Endodermal cell (in vitro differentiated cells): ENCODE measurements around the gene RPRD2. TPM values are rescaled to one million over a fixed set of nuclear protein-coding genes. Genes with fewer than 3 reads are reported as not detected.
"Not testable (repeated sequence)": the region's sequence is repeated elsewhere in the genome, so short reads cannot be mapped to it uniquely, and the experiment has no call there.

ENCODE experiments used
- DNase-seq: peaks from one replicate; pipeline ENCODE4 v3.0.0-alpha.2; 2017
- H3K27ac ChIP-seq: 2 replicates; pipeline ENCODE4 v1.5.1; 2013; ENCODE audit warnings: mild to moderate bottlenecking, low read depth, low read length, moderate library complexity
- H3K27me3 ChIP-seq: 2 replicates; pipeline ENCODE4 v1.6.1; 2013; ENCODE audit warnings: mild to moderate bottlenecking, low read length, moderate library complexity; ENCODE audit not compliant: insufficient read depth, control insufficient read depth, poor library complexity, severe bottlenecking
- H3K36me3 ChIP-seq: 2 replicates; pipeline ENCODE4 v1.7.0; 2013; ENCODE audit warnings: mild to moderate bottlenecking, low read length, moderate library complexity; ENCODE audit not compliant: control insufficient read depth, insufficient read depth
- H3K4me1 ChIP-seq: one replicate; pipeline ENCODE4 v1.7.0; 2013; ENCODE audit warnings: low read length; ENCODE audit not compliant: control insufficient read depth, insufficient read depth
- H3K4me3 ChIP-seq: 2 replicates; pipeline ENCODE4 v1.5.1; 2013; ENCODE audit warnings: mild to moderate bottlenecking, low read length, moderate library complexity
- H3K9ac ChIP-seq: 2 replicates; pipeline ENCODE4 v1.6.1; 2013; ENCODE audit warnings: mild to moderate bottlenecking, low read length, moderate library complexity; ENCODE audit not compliant: poor library complexity, severe bottlenecking; ENCODE audit errors: extremely low read depth
- H3K9me3 ChIP-seq: 2 replicates; pipeline ENCODE4 v1.6.1; 2013; ENCODE audit warnings: mild to moderate bottlenecking, low read length, moderate library complexity; ENCODE audit not compliant: control insufficient read depth
- H3K27ac Mint-ChIP-seq: 2 replicates; pipeline ENCODE4 v1.8.0; 2020; ENCODE audit warnings: mixed read lengths
- H3K27me3 Mint-ChIP-seq: 2 replicates; pipeline ENCODE4 v1.8.0; 2021; ENCODE audit warnings: mild to moderate bottlenecking, mixed read lengths; ENCODE audit not compliant: insufficient read depth
- H3K36me3 Mint-ChIP-seq: 2 replicates; pipeline ENCODE4 v1.8.0; 2020; ENCODE audit warnings: low read depth, mixed read lengths
- H3K4me1 Mint-ChIP-seq: 2 replicates; pipeline ENCODE4 v1.8.0; 2020; ENCODE audit warnings: mixed read lengths
- H3K4me3 Mint-ChIP-seq: 2 replicates; pipeline ENCODE4 v1.8.0; 2020; ENCODE audit warnings: mild to moderate bottlenecking, moderate library complexity, mixed read lengths
- H3K9me3 Mint-ChIP-seq: 2 replicates; pipeline ENCODE4 v1.8.0; 2020; ENCODE audit warnings: mild to moderate bottlenecking, mixed read lengths
- CTCF ChIP-seq: fragments of 200-600 bp; sonication (generic); conservative IDR thresholded peaks from 2 replicates; pipeline ENCODE4 v1.5.0; 2021; ENCODE audit warnings: antibody characterized with exemption, mild to moderate bottlenecking
- WGBS, 2 experiments: methylation state at CpG; one replicate each; pipeline versions ENCODE4 v1.1.5 to v1.1.7; 2013; ENCODE audit warnings: missing lambda C conversion rate in 2 of 2, mixed read lengths in 1 of 2; ENCODE audit not compliant: insufficient coverage in 1 of 2, insufficient read length in 1 of 2; 5-methylcytosine and 5-hydroxymethylcytosine counted together
- total RNA-seq, 2 donors: library from RNA; stranded (reverse); fragmentation: NEBNext Ultra II Directional in 1 of 2; extraction: Animal tissue kit (Norgen Biotek cat#: 25700) in 1 of 2; gene quantifications; 2 replicates in 1 of 2; 3 replicates in 1 of 2; pipeline ENCODE4 v1.2.1, GENCODE V29; 2021

Gene RPRD2
- total RNA-seq, 2 donors from 2014 or later = 33.1 to 35.9 TPM

DNA sequence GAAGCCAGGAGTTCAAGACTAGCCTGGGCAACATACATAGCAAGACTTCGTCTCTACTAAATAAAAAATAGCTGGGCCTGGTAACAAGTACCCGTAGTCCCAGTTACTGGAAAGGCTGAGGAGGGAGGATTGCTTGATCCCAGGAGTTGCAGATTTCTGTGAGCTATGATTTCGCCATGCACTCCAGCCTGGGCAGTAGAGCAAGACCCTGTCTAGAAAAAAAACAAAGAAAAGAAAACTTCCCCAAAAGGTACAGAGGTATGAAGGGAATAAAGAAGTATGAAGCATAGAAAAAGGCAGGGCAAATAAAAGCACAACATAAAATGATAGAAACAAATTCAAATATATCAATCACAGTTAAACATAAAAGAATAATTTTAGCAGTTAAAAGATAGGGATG lies 28.7 kb downstream of the RPRD2 start:
- no peak overlapping the region for H3K4me3 ChIP-seq
- H3K36me3 ChIP-seq = no peaks in the 10 kb centered on the region
- WGBS, 2 experiments = 76 to 100% methylated on average over 2 to 3 of the region's 3 CpGs
- no peak for TF ChIP-seq CTCF
- peaks cover 12% of the 10 kb centered on the region for H3K4me1 Mint-ChIP-seq
- H3K9ac ChIP-seq = no peak overlapping the region
- peaks cover 8% of the 10 kb centered on the region for H3K4me1 ChIP-seq
- H3K27me3 Mint-ChIP-seq = no peaks in the 10 kb centered on the region
- H3K4me3 Mint-ChIP-seq = no peak overlapping the region
- no peak overlapping the region for H3K27ac ChIP-seq
- H3K27me3 ChIP-seq = no peaks in the 10 kb centered on the region
- peaks cover 12% of the 10 kb centered on the region for H3K9me3 ChIP-seq
- no peak overlapping the region for H3K27ac Mint-ChIP-seq
- peaks cover 17% of the 10 kb centered on the region for H3K9me3 Mint-ChIP-seq
- no peak for DNase-seq
- H3K36me3 Mint-ChIP-seq = peaks cover 19% of the 10 kb centered on the region

GRCh38 chr1:150395115-150395514 lies 31.2 kb downstream of the RPRD2 start:
- DNase-seq, H3K36me3 ChIP-seq, H3K27ac Mint-ChIP-seq, H3K9ac ChIP-seq, H3K27me3 Mint-ChIP-seq, H3K4me3 Mint-ChIP-seq, H3K4me3 ChIP-seq, H3K27me3 ChIP-seq, H3K4me1 Mint-ChIP-seq, H3K27ac ChIP-seq, H3K4me1 ChIP-seq: not testable (repeated sequence)
- WGBS, 2 experiments = 100% methylated on average over 1 of the region's 2 CpGs; no CpG with 5 or more reads in 1 of the 2 experiments
- peaks cover 18% of the 10 kb centered on the region for H3K9me3 ChIP-seq
- H3K36me3 Mint-ChIP-seq = peaks cover 27% of the 10 kb centered on the region
- H3K9me3 Mint-ChIP-seq = peaks cover 23% of the 10 kb centered on the region

- Mint-ChIP-seq H3K4me1 (no peaks in the 10 kb centered on the region), H3K27ac (no peak overlapping the region), H3K9me3 (peaks cover 23% of the 10 kb centered on the region), H3K36me3 (peaks cover 31% of the 10 kb centered on the region), H3K4me3 (no peak overlapping the region), H3K27me3 (no peaks in the 10 kb centered on the region)
- no peak for TF ChIP-seq CTCF
- H3K9ac ChIP-seq = no peak overlapping the region
- no peaks in the 10 kb centered on the region for H3K36me3 ChIP-seq
- H3K27me3 ChIP-seq = no peaks in the 10 kb centered on the region
- WGBS, 2 experiments = 97% methylated on average over 6 of the region's 6 CpGs; no CpG with 5 or more reads in 1 of the 2 experiments
- no peak for DNase-seq
- H3K9me3 ChIP-seq = peaks cover 22% of the 10 kb centered on the region
- no peak overlapping the region for H3K4me3 ChIP-seq
- no peaks in the 10 kb centered on the region for H3K4me1 ChIP-seq
- no peak overlapping the region for H3K27ac ChIP-seq
These were observed 33.6 kb downstream of the RPRD2 start for GRCh38 chr1:150397392-150398032.

DNA sequence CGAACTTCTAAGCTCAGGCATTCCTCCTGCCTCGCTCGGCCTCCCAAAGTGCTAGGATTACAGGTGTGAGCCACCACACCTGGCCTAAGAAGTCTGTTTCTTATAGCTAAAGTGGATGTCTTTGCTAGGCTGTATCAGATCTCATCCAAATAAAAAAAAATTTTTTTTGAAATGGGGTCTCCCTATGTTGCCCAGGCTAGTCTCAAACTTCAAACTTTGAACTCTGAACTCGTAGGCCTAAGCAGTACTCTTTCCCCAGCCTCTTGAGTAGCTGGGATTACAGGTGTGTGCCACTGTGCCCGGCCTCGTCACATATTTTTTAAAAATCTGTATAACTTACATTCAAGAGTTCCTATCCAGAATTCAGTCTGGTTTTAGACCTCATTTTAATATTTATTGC lies 40.5 kb downstream of the RPRD2 start:
- H3K27me3 Mint-ChIP-seq = no peaks in the 10 kb centered on the region
- H3K27ac Mint-ChIP-seq = no peak overlapping the region
- H3K27me3 ChIP-seq = no peaks in the 10 kb centered on the region
- no peak overlapping the region for H3K4me3 Mint-ChIP-seq
- peaks cover 7% of the 10 kb centered on the region for H3K4me1 ChIP-seq
- no peak overlapping the region for H3K4me3 ChIP-seq
- 81 to 85% methylated on average over 6 of the region's 6 CpGs for WGBS, 2 experiments
- no peak overlapping the region for H3K9ac ChIP-seq
- H3K36me3 ChIP-seq = no peaks in the 10 kb centered on the region
- H3K9me3 ChIP-seq = peaks cover 10% of the 10 kb centered on the region
- TF ChIP-seq CTCF = no peak
- DNase-seq = no peak
- H3K4me1 Mint-ChIP-seq = peaks cover 29% of the 10 kb centered on the region
- H3K9me3 Mint-ChIP-seq = peaks cover 6% of the 10 kb centered on the region
- peaks cover 11% of the 10 kb centered on the region for H3K36me3 Mint-ChIP-seq
- H3K27ac ChIP-seq = no peak overlapping the region
